Progenitor cell of endocrine pancreas (in vitro differentiated cells): ENCODE data around the gene ARHGEF11. TPM values are rescaled to one million over a fixed set of nuclear protein-coding genes. Genes with fewer than 3 reads are reported as not detected.

ENCODE experiments used
- DNase-seq: peaks from one replicate; pipeline ENCODE4 v3.0.0; 2021; ENCODE audit warnings: low spot score; ENCODE audit not compliant: unreplicated experiment
- H3K27ac Mint-ChIP-seq: 2 replicates; pipeline ENCODE4 v1.8.0; 2021; ENCODE audit warnings: mild to moderate bottlenecking, moderate library complexity, mixed read lengths
- H3K27me3 Mint-ChIP-seq: 2 replicates; pipeline ENCODE4 v1.8.0; 2021; ENCODE audit warnings: mixed read lengths
- H3K36me3 Mint-ChIP-seq: 2 replicates; pipeline ENCODE4 v1.8.0; 2022; ENCODE audit warnings: mixed read lengths; ENCODE audit not compliant: insufficient read depth
- H3K4me1 Mint-ChIP-seq: 2 replicates; pipeline ENCODE4 v1.8.0; 2021; ENCODE audit warnings: low read depth, mixed read lengths
- H3K4me3 Mint-ChIP-seq: 2 replicates; pipeline ENCODE4 v1.8.0; 2021; ENCODE audit warnings: low read depth, mild to moderate bottlenecking, moderate library complexity, mixed read lengths
- H3K9me3 Mint-ChIP-seq: 2 replicates; pipeline ENCODE4 v1.8.0; 2021; ENCODE audit warnings: low read depth, mixed read lengths
- CTCF ChIP-seq: fragments of 200-600 bp; sonication (generic); IDR thresholded peaks from one replicate; pipeline ENCODE4 v1.5.0; 2021; ENCODE audit warnings: antibody characterized with exemption, mild to moderate bottlenecking; ENCODE audit not compliant: unreplicated experiment
- total RNA-seq: library from RNA; stranded (reverse); gene quantifications from 2 replicates; pipeline ENCODE4 v1.2.1, GENCODE V29; 2021

ARHGEF11 gene
- total RNA-seq, 1 donor from 2014 or later: 56.7 TPM

GRCh38 chr1:156973417-156973816, 72.1 kb downstream of the ARHGEF11 start:
- Mint-ChIP-seq H3K36me3 (peaks cover 53% of the 10 kb centered on the region), H3K4me1 (peaks cover 18% of the 10 kb centered on the region), H3K27me3 (no peaks in the 10 kb centered on the region), H3K27ac (no peak overlapping the region), H3K9me3 (no peaks in the 10 kb centered on the region), H3K4me3 (no peak overlapping the region)
- DNase-seq: no peak
- no peak for TF ChIP-seq CTCF

- Mint-ChIP-seq H3K36me3 (peaks cover 53% of the 10 kb centered on the region), H3K27me3 (no peaks in the 10 kb centered on the region)
- no peak for DNase-seq
Observed at GRCh38 chr1:156970017-156970416, 75.5 kb downstream of the ARHGEF11 start.

GRCh38 chr1:156969496-156969895, 76.0 kb downstream of the ARHGEF11 start:
- Mint-ChIP-seq H3K4me3 (peak overlapping the region; percentile 7), H3K9me3 (no peaks in the 10 kb centered on the region), H3K4me1 (peaks cover 21% of the 10 kb centered on the region), H3K27me3 (no peaks in the 10 kb centered on the region), H3K36me3 (peaks cover 49% of the 10 kb centered on the region), H3K27ac (no peak overlapping the region)
- TF ChIP-seq CTCF: no peak
- no peak for DNase-seq

More at GRCh38 chr1:156970017-156970416, 75.5 kb downstream of the ARHGEF11 start:
- no peak overlapping the region for H3K27ac Mint-ChIP-seq
- peaks cover 21% of the 10 kb centered on the region for H3K4me1 Mint-ChIP-seq
- TF ChIP-seq CTCF: peak; percentile 18
- no peak overlapping the region for H3K4me3 Mint-ChIP-seq
- no peaks in the 10 kb centered on the region for H3K9me3 Mint-ChIP-seq

GRCh38 chr1:156964441-156964840, 81.1 kb downstream of the ARHGEF11 start:
- H3K27me3 Mint-ChIP-seq: no peaks in the 10 kb centered on the region
- H3K27ac Mint-ChIP-seq: no peak overlapping the region
- no peak for TF ChIP-seq CTCF
- H3K4me1 Mint-ChIP-seq: peaks cover 14% of the 10 kb centered on the region
- no peaks in the 10 kb centered on the region for H3K9me3 Mint-ChIP-seq
- H3K36me3 Mint-ChIP-seq: peaks cover 51% of the 10 kb centered on the region
- DNase-seq: no peak
- no peak overlapping the region for H3K4me3 Mint-ChIP-seq

- no peak overlapping the region for H3K4me3 Mint-ChIP-seq
- no peaks in the 10 kb centered on the region for H3K27me3 Mint-ChIP-seq
- no peak overlapping the region for H3K27ac Mint-ChIP-seq
- peaks cover 5% of the 10 kb centered on the region for H3K4me1 Mint-ChIP-seq
- no peak for TF ChIP-seq CTCF
- H3K36me3 Mint-ChIP-seq: peaks cover 51% of the 10 kb centered on the region
- no peaks in the 10 kb centered on the region for H3K9me3 Mint-ChIP-seq
- DNase-seq: no peak
Observed at GRCh38 chr1:156963621-156964020, 81.9 kb downstream of the ARHGEF11 start.
